Nephron (organoid): ENCODE results near the gene CD58.

Source experiments
- H3K27ac Mint-ChIP-seq, 3 experiments: 2 replicates each; pipeline ENCODE4 v1.8.0; 2020; ENCODE audit warnings: mixed read lengths in 3 of 3, mild to moderate bottlenecking in 2 of 3, moderate library complexity in 1 of 3
- H3K27me3 Mint-ChIP-seq: 2 replicates; pipeline ENCODE4 v1.8.0; 2021; ENCODE audit warnings: low read depth, mild to moderate bottlenecking, moderate library complexity, mixed read lengths
- H3K36me3 Mint-ChIP-seq: 2 replicates; pipeline ENCODE4 v1.8.0; 2020; ENCODE audit warnings: low read depth, mixed read lengths
- H3K4me1 Mint-ChIP-seq: 2 replicates; pipeline ENCODE4 v1.8.0; 2020; ENCODE audit warnings: mixed read lengths
- H3K4me3 Mint-ChIP-seq, 3 experiments: 2 replicates each; pipeline ENCODE4 v1.8.0; 2020; ENCODE audit warnings: mild to moderate bottlenecking in 3 of 3, mixed read lengths in 3 of 3, moderate library complexity in 2 of 3
- H3K9me3 Mint-ChIP-seq: 2 replicates; pipeline ENCODE4 v1.8.0; 2020; ENCODE audit warnings: mixed read lengths
- CTCF ChIP-seq, 3 experiments: fragments of 200-600 bp; sonication (generic); IDR thresholded peaks; one replicate each; pipeline ENCODE4 v1.5.0; 2021; ENCODE audit warnings: antibody characterized with exemption in 3 of 3; ENCODE audit not compliant: unreplicated experiment in 3 of 3

The CD58 gene

GRCh38 chr1:116572099-116572498 lies 1.3 kb upstream of the CD58 start:
- peaks cover 11% of the 10 kb centered on the region for H3K27me3 Mint-ChIP-seq
- H3K4me3 Mint-ChIP-seq, result peak overlapping the region; percentile 82 to 84 (median 83)
- no peak for TF ChIP-seq CTCF (IDR thresholded peaks at IDR 0.05; ENCODE audit: unreplicated experiment in 3 of 3)
- no peaks in the 10 kb centered on the region for H3K9me3 Mint-ChIP-seq
- H3K36me3 Mint-ChIP-seq, result peaks cover 13% of the 10 kb centered on the region
- H3K4me1 Mint-ChIP-seq, result peaks cover 17% of the 10 kb centered on the region
- peak overlapping the region; percentile 48 to 79 (median 74) for H3K27ac Mint-ChIP-seq

- Mint-ChIP-seq H3K9me3 (no peaks in the 10 kb centered on the region), H3K4me3 (peak overlapping the region; percentile 82 to 84 (median 83)), H3K4me1 (peaks cover 17% of the 10 kb centered on the region), H3K27ac (peak overlapping the region; percentile 48 to 79 (median 74)), H3K36me3 (peaks cover 6% of the 10 kb centered on the region), H3K27me3 (peaks cover 11% of the 10 kb centered on the region)
- TF ChIP-seq CTCF (IDR thresholded peaks at IDR 0.05; ENCODE audit: unreplicated experiment in 3 of 3), result no peak
These were observed 541 bp upstream of the CD58 start for GRCh38 chr1:116571215-116571919.

GRCh38 chr1:116569776-116570357 lies 959 bp downstream of the CD58 start:
- Mint-ChIP-seq H3K36me3 (peaks cover 5% of the 10 kb centered on the region), H3K27ac (peak overlapping the region; percentile 20 to 51 (median 37)), H3K4me3 (peak overlapping the region; percentile 82 to 84 (median 83)), H3K4me1 (peaks cover 17% of the 10 kb centered on the region), H3K27me3 (peaks cover 13% of the 10 kb centered on the region), H3K9me3 (peaks cover 2% of the 10 kb centered on the region)
- no peak for TF ChIP-seq CTCF (IDR thresholded peaks at IDR 0.05; ENCODE audit: unreplicated experiment in 3 of 3)

- no peak for TF ChIP-seq CTCF (IDR thresholded peaks at IDR 0.05; ENCODE audit: unreplicated experiment in 3 of 3)
- peak overlapping the region; percentile 44 to 83 (median 82) for H3K4me3 Mint-ChIP-seq
- H3K27me3 Mint-ChIP-seq, result peaks cover 16% of the 10 kb centered on the region
- H3K9me3 Mint-ChIP-seq, result peaks cover 3% of the 10 kb centered on the region
- H3K36me3 Mint-ChIP-seq, result peaks cover 8% of the 10 kb centered on the region
- peak overlapping the region in 1 of 3 experiments; percentile 51 for H3K27ac Mint-ChIP-seq
- H3K4me1 Mint-ChIP-seq, result peaks cover 17% of the 10 kb centered on the region
These were observed 1.5 kb downstream of the CD58 start for GRCh38 chr1:116569381-116569670.

GRCh38 chr1:116568662-116569380 lies 2.0 kb downstream of the CD58 start:
- no peak for TF ChIP-seq CTCF (IDR thresholded peaks at IDR 0.05; ENCODE audit: unreplicated experiment in 3 of 3)
- H3K4me3 Mint-ChIP-seq, result peak overlapping the region; percentile 82 to 86 (median 83)
- peaks cover 12% of the 10 kb centered on the region for H3K36me3 Mint-ChIP-seq
- peaks cover 16% of the 10 kb centered on the region for H3K27me3 Mint-ChIP-seq
- peaks cover 17% of the 10 kb centered on the region for H3K4me1 Mint-ChIP-seq
- H3K9me3 Mint-ChIP-seq, result peaks cover 8% of the 10 kb centered on the region
- H3K27ac Mint-ChIP-seq, result peak overlapping the region; percentile 19 to 77 (median 60)
